Measurements from ENCODE around the gene COCH. TPM values are rescaled to one million over a fixed set of nuclear protein-coding genes. Genes with fewer than 3 reads are reported as not detected.

Gene COCH
- total RNA-seq, 1 donor from 2014 or later, result 35.6 TPM

- H3K4me1 ChIP-seq, result no peaks in the 10 kb centered on the region
- H3K36me3 ChIP-seq, result peaks cover 0 to 16% of the 10 kb centered on the region in 2 donors
- no peak overlapping the region for H3K27ac ChIP-seq
- no peaks in the 10 kb centered on the region for H3K27me3 ChIP-seq
- H3K9me3 ChIP-seq, result no peaks in the 10 kb centered on the region
- DNase-seq (ENCODE audit: extremely low spot score in 2 of 2), result no peak
- no peak for TF ChIP-seq POLR2AphosphoS5 (IDR thresholded peaks at IDR 0.05; ENCODE audit: insufficient read depth in 1 of 2, low read depth in 1 of 2)
- intact Hi-C loops (cut with DNase I), result no loop called here
- no peak overlapping the region for H3K4me3 ChIP-seq
These were observed 64.3 kb downstream of the COCH start for GRCh38 chr14:30938617-30939016.

Other genes with a start within 250 kb of the COCH start
- 3.4 TPM for gene AP4S1, start 151.1 kb downstream of the COCH start, total RNA-seq
- gene STRN3, start 151.8 kb downstream of the COCH start, total RNA-seq, result 48.9 TPM